KG1 (cell line): ENCODE measurements around the gene EGR4.
A peak's percentile ranks its signal among the peaks of the same experiment; 100 is the strongest.

Experiments
- DNase-seq: peaks from one replicate; lab custom pipeline; 2025; lab: John Stamatoyannopoulos, UW

Gene EGR4

GRCh38 chr2:73293534-73294171, at the start of gene EGR4:
EGR4 (minus strand) TSS chr2:73293548; CDS start chr2:73293317, 231 bp downstream.
- peak; percentile 43 for DNase-seq

GRCh38 chr2:73341039-73341438, 47.7 kb upstream of the EGR4 start:
- DNase-seq: no peak

GRCh38 chr2:73339201-73339600, 45.9 kb upstream of the EGR4 start:
- DNase-seq: no peak

- no peak for DNase-seq
Observed at GRCh38 chr2:73337828-73338227, 44.5 kb upstream of the EGR4 start.

GRCh38 chr2:73334620-73335019, 41.3 kb upstream of the EGR4 start:
- DNase-seq: no peak

GRCh38 chr2:73334045-73334444, 40.7 kb upstream of the EGR4 start:
- DNase-seq: no peak

GRCh38 chr2:73333564-73333963, 40.2 kb upstream of the EGR4 start:
- DNase-seq: no peak

- DNase-seq: no peak
Observed at GRCh38 chr2:73324126-73324725, 30.9 kb upstream of the EGR4 start.

GRCh38 chr2:73323551-73323950, 30.2 kb upstream of the EGR4 start:
- DNase-seq: no peak

- DNase-seq: no peak
Observed at GRCh38 chr2:73314441-73314840, 21.1 kb upstream of the EGR4 start.

- no peak for DNase-seq
Observed at GRCh38 chr2:73307720-73308119, 14.4 kb upstream of the EGR4 start.

GRCh38 chr2:73301636-73302035, 8.3 kb upstream of the EGR4 start:
- DNase-seq: no peak

GRCh38 chr2:73300926-73301325, 7.6 kb upstream of the EGR4 start:
- no peak for DNase-seq

- DNase-seq: no peak
Observed at GRCh38 chr2:73297586-73297985, 4.2 kb upstream of the EGR4 start.

- DNase-seq: no peak
Observed at GRCh38 chr2:73297151-73297559, 3.8 kb upstream of the EGR4 start.

- no peak for DNase-seq
Observed at GRCh38 chr2:73295751-73296400, 2.5 kb upstream of the EGR4 start.

GRCh38 chr2:73294239-73294638, 891 bp upstream of the EGR4 start:
- no peak for DNase-seq

GRCh38 chr2:73292906-73293533, 328 bp downstream of the EGR4 start:
- DNase-seq: no peak

- DNase-seq: no peak
Observed at GRCh38 chr2:73292316-73292905, 937 bp downstream of the EGR4 start.

- DNase-seq: no peak
Observed at GRCh38 chr2:73291461-73292315, 1.7 kb downstream of the EGR4 start.

- peak; percentile 24 for DNase-seq
Observed at GRCh38 chr2:73291093-73291460, 2.3 kb downstream of the EGR4 start.
